ENCODE data around the gene SLC6A19. TPM values are rescaled to one million over a fixed set of nuclear protein-coding genes. Genes with fewer than 3 reads are reported as not detected.

Gene SLC6A19
- total and polyA plus RNA-seq, 2 of the 13 experiments (the other 11 are each of a cell fraction or from before 2014, with no cell fraction given): 0.02 TPM; not detected in 1

GRCh38 chr5:1256776-1257175 is 55.4 kb downstream of the SLC6A19 start:
- Histone ChIP-seq H3K4me3 (replicated peaks in 1 of 3; ENCODE audit: insufficient read depth in 1 of 3, low read depth in 2 of 3, low read length in 3 of 3) (no peak overlapping the region), H3K36me3 (replicated peaks in 1 of 2; ENCODE audit: control insufficient read depth in 1 of 2, insufficient read depth in 2 of 2, low read length in 2 of 2) (no peaks in the 10 kb centered on the region), H3K4me1 (ENCODE audit: insufficient read depth, low read length) (no peaks in the 10 kb centered on the region), H4K20me1 (ENCODE audit: insufficient read depth, low read length) (no peaks in the 10 kb centered on the region), H3K79me2 (ENCODE audit: insufficient read depth, low read length) (no peaks in the 10 kb centered on the region), H3K27me3 (ENCODE audit: control insufficient read depth in 1 of 2, insufficient read depth in 2 of 2, low read length in 2 of 2) (peaks cover 0 to 5% of the 10 kb centered on the region in 2 experiments; a peak in 2 of 5 replicates), H3K9me3 (ENCODE audit: low read length) (no peaks in the 10 kb centered on the region), H3K4me2 (ENCODE audit: low read depth, low read length) (no peak overlapping the region), H3K27ac (ENCODE audit: extremely low read length, insufficient read depth, low read length) (no peak overlapping the region), H2AFZ (ENCODE audit: low read length) (no peak overlapping the region), H3K9ac (ENCODE audit: insufficient read depth, low read depth, low read length) (no peak overlapping the region)
- BruUV-seq (replicated peaks): no TSS peak
- intact Hi-C loops (cut with micrococcal nuclease; ENCODE audit: unreplicated experiment): no loop called here
- CTCF ChIA-PET (ENCODE audit: low intra/inter-chr PET ratio, low total read pairs): no interaction called here
- TF ChIP-seq ZSCAN20 (CRISPR knock-in tag; IDR thresholded peaks at IDR 0.05; ENCODE audit: borderline replicate concordance) (no peak), MIXL1 (CRISPR knock-in tag; IDR thresholded peaks at IDR 0.05) (no peak), ZKSCAN8 (CRISPR knock-in tag; IDR thresholded peaks at IDR 0.05; ENCODE audit: borderline replicate concordance) (no peak), KAT7 (CRISPR knock-in tag; IDR thresholded peaks at IDR 0.05; ENCODE audit: borderline replicate concordance) (no peak), ZSCAN30 (CRISPR knock-in tag; IDR thresholded peaks at IDR 0.05) (no peak), KLF13 (CRISPR knock-in tag; IDR thresholded peaks at IDR 0.05) (no peak), ZNF570 (CRISPR knock-in tag; IDR thresholded peaks at IDR 0.05; ENCODE audit: borderline replicate concordance) (no peak), ZNF350 (CRISPR knock-in tag; IDR thresholded peaks at IDR 0.05; ENCODE audit: borderline replicate concordance, low read depth) (no peak), DNMT1 (CRISPR knock-in tag; IDR thresholded peaks at IDR 0.05) (no peak), RFXANK (CRISPR knock-in tag; IDR thresholded peaks at IDR 0.05) (no peak), ZNF790 (CRISPR knock-in tag; IDR thresholded peaks at IDR 0.05; ENCODE audit: borderline replicate concordance) (no peak), XRCC5 (optimal IDR thresholded peaks at IDR 0.05; ENCODE audit: low read length) (no peak), CCAR2 (optimal IDR thresholded peaks at IDR 0.05; ENCODE audit: low read depth, low read length) (no peak), POLR2A (IDR thresholded peaks at IDR 0.05; ENCODE audit: insufficient read depth in 1 of 2, low read depth in 2 of 2, low read length in 2 of 2) (no peak), HNRNPL (IDR thresholded peaks at IDR 0.05; ENCODE audit: low read depth, low read length) (no peak), ZNF407 (CRISPR knock-in tag; IDR thresholded peaks at IDR 0.05; ENCODE audit: not compliant biosample characterization) (no peak), E2F2 (CRISPR knock-in tag; IDR thresholded peaks at IDR 0.05; ENCODE audit: borderline replicate concordance) (no peak)
- ATAC-seq (no peak), FAIRE-seq (no peak), DNase-seq (ENCODE audit: low spot score) (no peak)
- WGBS (ENCODE audit: low lambda C conversion rate): 40% methylated on average over 5 of the region's 23 CpGs
- in situ Hi-C loops (cut with HindIII; ENCODE audit: extremely low pct_ligation_motif_present, low pct_unique_long_range_greater_than_20kb): no loop called here
- POLR2A ChIA-PET: no interaction called here

Measured in HepG2 (cell line).